ENCODE measurements around the gene DLG1. TPM values are rescaled to one million over a fixed set of nuclear protein-coding genes. Genes with fewer than 3 reads are reported as not detected.

The DLG1 gene
- total RNA-seq, 4 donors from 2014 or later, result 49.6 to 78.9 (median 76.2) TPM

- no peak for TF ChIP-seq CTCF (IDR thresholded peaks at IDR 0.05; ENCODE audit: low read depth)
Measured at GRCh38 chr3:197025736-197026480, 272.5 kb downstream of the DLG1 start.

GRCh38 chr3:197024881-197025735 is 273.3 kb downstream of the DLG1 start:
- TF ChIP-seq CTCF (IDR thresholded peaks at IDR 0.05; ENCODE audit: low read depth), result no peak

GRCh38 chr3:197023998-197024651 is 274.3 kb downstream of the DLG1 start:
- no peak for TF ChIP-seq CTCF (IDR thresholded peaks at IDR 0.05; ENCODE audit: low read depth)

- TF ChIP-seq CTCF (IDR thresholded peaks at IDR 0.05; ENCODE audit: low read depth), result no peak
Measured at GRCh38 chr3:197023241-197023997, 275.0 kb downstream of the DLG1 start.

- no peak for TF ChIP-seq CTCF (IDR thresholded peaks at IDR 0.05; ENCODE audit: low read depth)
Measured at GRCh38 chr3:197022405-197023231, 275.8 kb downstream of the DLG1 start.

- no peak for TF ChIP-seq CTCF (IDR thresholded peaks at IDR 0.05; ENCODE audit: low read depth)
Measured at GRCh38 chr3:197021729-197022404, 276.5 kb downstream of the DLG1 start.

Data from subcutaneous adipose tissue (tissue), 4 donors.